GM19023 (cell line): ENCODE results near the gene NPC2.
"Not testable (repeated sequence)": the region's sequence is repeated elsewhere in the genome, so short reads cannot be mapped to it uniquely, and the experiment has no call there.

Source experiments
- ATAC-seq: cut with Tn5 transposase; IDR thresholded peaks from one replicate; pipeline ENCODE4 v1.9.1; 2021; ENCODE audit warnings: mild to moderate bottlenecking, moderate library complexity; ENCODE audit not compliant: unreplicated experiment

Gene NPC2

DNA sequence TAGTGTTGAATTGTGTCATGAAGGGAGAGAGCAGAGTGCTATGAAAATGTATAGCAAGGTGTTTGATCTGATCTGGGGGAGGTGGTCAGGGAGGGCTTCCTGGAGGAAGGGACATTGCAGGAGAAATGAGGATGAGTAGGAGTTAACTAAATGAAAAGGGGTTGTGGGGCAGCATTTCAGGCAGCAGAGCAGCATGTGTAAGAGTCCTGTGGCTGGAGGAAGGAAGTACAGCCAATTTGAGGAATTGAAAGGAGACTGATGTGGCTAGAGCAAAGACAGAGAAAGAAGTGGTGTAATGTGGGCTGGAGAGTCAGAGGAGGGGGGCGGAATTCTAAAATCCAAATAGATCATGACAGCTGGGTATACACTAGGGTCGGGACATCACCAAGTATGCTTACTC, 20.5 kb downstream of the NPC2 start:
- no peak for ATAC-seq

DNA sequence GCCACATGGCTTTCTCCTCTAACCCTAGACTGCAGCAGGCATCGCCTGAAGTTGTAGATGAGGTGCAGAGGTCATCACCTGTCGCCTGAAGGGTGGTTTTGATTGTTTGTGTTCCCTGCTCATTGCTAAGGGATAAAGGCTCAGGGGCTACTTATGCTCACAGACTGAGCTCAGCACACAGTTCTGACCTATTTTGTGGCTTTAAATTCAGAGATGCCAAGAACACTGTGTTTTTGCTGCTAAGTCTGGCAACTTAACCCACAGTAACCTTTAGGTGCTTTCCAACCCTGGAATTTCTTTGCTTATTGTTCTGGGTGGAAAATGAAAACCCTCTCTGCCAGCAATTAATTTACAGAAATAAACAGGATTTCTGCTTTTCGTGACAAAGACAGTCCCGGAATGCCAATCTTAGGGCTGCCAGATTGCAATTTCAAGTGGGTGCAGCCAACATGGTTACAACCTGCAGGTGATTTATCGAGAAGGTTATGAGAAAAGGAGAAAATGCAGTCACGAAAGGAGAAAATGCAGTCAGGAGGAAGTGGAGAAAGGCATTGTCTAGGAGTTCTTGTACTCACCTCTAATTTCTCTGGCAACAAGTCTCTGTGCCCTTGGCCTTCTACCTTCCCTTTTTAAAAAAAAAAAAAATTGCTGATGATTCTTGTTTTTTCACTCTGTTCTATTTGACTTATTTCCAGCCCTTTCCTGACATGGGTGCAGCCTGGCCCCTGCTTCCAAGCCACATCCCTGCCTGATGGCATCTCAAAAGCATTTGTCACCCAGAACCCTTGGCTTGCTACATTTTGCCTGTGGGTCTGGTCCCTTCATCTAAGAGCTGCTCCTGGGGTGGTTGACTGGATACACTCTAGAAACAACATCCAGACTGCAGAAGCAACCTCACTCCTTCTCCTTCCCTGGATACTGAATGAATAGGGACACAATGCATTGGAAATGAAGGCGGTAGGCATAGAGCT, 23.3 kb downstream of the NPC2 start:
- ATAC-seq = no peak

DNA sequence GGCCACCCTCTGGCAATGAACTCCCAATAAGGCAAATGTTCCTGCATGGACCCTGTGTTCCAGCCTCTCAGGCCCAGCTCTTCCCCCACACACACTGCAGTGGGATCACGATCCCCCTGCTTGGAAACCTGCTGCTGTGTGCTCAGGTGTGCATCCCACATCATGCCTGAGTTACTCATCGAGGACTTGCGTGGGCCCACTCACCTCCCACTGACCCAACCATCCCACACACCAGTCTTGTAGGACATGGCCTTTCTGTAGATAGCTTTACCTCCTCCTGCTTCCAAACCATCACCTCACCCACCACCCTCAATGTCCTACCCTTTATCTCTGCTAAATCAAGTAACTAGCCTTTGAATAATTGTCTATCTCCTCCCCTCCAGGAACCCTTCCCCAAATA, 24.6 kb downstream of the NPC2 start:
- no peak for ATAC-seq

DNA sequence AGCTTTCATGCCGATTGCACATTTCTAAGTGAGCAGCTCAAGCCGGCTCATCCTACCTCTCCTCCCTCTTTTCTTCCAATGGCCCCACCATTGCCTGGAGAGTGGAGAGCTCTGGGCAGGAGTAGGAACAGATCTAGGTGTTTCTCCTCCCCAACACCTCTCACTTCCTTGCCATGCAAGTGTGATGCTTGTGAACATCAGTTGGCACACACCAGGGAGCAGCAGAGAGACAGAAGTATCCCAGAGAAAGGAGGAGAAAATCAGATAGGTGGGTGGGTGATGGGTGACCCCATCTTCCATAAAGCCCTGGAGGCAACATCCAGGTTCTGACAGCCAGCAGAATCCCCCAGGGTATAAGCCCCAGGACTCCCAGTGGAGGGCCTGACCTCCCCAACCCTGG, 27.8 kb downstream of the NPC2 start:
- ATAC-seq = no peak

DNA sequence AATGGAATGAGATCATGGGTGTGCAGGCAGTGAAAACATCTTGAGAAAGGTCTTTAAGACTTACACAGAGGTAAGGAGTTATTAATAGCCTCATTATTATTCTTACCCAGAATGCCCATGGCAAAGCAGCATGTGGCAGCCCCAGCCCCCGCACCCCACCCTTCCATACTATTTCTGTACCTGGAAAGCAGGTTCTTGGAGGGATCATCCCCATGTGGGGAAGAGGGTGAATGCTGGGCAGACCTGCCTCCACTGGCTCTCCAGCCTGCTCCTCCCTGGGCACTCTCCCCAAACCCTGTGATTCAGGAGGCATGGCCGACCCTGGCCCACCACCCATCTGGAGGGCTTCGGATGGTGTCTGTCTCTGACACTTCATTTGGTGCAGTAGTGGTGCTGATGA, 28.3 kb downstream of the NPC2 start:
- ATAC-seq = no peak

DNA sequence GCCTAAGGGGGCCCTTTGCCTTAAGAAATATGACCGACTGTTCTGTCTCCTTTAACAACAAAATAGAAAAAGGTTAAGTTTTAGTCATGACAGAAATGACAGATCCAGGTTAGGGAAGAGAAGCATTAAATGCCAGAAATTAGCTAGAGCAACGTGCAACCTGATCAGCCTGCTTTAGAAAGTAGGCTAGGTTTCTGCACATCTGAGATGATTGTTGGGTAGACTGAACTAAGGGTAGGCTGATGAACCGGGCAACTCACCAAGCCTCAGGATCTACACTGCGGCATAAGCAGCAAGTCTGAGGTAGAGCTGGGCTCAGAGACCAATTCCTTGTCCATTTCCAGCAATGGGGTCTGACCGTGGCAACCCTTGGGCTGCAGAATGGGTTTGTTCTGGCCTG, 29.4 kb downstream of the NPC2 start:
- no peak for ATAC-seq

DNA sequence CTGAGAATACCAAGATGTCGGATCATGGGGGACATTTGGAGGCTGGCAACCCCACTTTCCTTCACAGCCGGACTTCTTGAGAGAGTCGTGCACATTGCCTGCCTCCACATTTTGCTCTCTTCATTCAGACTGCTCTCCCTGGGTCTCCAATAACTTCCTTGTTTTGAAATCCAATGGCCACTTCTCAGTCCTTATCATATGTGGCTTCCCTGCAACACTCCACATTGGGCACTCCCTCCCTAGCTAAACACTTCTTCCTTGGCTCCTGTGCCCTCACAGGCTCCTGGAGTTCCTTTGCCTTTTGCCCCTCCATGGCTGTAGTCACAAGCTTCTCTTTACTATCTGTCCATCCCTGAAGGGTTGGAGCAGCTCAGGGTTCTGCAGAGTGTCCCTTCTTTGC, 30.1 kb downstream of the NPC2 start:
- ATAC-seq = no peak

DNA sequence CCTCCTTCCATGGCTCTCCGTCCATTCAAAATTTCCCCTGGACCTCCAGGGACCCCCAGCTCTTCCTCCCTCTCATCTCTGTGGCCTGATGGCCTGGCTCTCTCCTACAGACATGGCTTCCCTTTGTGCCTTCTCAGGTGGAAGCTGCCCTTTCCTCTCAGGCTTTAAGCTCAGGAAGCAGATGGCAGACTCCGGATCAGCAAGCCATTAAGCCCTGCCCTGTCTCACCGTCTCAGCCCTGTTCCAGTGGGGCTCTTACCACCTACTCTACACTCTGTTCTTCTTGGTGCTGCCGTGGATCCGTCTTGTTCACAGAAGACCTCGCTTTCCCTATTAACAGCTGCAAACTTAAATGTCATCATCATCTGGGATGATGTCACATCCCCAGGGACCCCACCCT, 33.1 kb downstream of the NPC2 start:
- no peak for ATAC-seq

DNA sequence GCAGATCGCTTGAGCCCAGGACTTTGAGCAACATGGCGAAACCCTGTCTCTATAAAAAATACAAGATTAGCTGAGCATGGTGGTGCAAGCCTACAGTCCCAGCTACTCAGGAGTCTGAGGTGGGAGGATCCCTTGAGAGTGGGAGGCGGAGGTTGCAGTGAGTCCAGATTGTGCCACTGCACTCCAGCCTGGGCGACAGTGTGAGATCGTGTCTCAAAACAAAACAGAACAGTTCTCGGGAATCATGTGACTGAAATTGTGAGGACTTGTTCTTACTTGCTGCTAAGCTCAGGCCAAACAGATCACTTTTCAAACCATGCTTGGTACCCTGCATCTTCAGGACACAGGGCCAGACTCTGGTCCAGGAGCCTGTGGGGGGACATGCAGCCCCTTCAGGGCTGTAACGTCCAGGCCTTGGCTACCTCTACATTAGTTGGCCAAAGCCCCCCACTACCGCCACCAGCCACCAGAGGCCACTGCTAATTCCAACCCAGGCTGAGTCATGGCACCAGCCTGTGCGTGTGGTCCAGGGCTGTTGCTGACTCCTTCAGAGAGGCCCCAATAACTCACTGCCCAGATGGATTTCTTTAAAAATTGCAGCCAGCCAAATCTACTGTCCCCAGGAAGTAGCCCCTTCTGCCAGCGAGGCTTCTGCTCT, 33.7 kb downstream of the NPC2 start:
- no peak for ATAC-seq

DNA sequence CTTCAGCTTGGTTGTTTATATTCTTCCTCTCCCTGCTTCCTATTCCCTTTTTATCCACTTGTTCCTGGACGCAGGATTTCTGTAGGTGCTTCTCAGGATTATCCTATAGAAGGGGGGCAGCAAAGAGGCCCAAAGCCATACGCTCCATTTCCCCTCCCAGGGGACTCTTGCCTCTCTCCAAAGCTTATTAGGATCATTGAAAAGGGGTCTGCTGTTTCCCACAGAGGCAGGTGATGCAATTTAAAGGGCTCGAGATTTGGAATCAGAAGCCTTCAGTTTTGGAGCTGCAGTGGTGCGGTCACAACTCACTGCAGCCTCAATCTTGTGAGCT, 35.6 kb downstream of the NPC2 start:
- ATAC-seq = no peak

DNA sequence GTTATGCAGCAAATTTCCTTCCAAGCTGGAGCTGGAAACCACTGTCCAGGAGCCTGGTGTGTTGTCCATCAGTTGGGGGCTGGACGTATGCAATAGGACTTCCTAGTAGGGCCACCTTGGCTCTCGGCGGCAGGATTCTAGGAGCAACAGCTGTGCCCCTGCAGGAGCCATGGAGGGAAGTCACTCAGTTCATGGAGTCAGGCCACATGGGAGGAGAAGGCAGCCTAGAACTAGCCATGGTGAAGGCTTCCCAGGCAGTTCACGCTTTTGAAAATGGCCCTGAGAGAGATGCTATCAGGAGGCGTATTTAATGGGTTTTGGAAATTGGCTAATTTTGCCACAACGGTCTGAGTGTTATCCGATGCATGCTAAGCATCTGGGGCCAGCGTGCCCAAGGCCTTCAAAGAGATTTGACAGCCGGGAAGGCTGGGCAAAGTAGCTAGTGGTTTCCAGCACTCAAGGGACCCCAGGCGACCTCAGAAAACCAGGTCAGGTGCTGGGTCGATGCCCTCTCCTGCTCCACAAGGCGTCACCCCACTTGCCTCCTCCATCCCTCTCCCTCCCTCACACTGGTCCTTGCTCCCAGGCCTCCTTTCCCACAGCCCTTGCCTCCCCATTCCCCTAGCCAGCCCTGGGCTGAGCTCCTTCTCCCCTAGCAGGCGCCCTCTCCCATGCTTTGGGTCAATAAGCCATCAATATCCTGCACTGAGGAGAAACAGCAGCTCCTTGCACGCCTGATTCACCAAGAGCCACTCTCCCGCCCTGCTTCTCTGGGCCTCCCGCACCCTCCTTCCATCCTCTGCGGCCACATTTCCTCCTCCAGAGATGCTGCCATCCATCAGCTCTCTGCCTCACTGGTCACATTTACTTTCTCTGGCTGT, 36.2 kb downstream of the NPC2 start:
- no peak for ATAC-seq

DNA sequence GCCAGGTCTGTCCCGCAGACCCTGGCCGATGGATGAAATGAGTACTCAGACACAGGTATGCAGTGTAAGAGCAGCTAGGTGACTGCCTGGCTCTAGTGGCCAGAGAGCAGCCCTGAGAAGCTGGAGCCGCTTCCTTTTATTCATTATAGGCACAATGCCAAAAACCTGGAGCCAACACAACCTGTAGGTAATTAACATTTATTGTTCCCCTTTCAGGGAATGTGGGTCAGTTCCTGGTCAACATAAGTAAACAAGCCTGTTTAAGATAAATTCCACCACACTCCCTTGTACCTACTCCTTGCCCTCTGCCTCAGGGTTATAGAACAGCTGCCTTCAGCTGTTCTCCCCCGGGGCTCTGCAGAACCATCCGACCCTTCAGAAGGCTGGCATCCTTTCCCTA, 38.7 kb downstream of the NPC2 start:
- ATAC-seq = not testable (repeated sequence)

DNA sequence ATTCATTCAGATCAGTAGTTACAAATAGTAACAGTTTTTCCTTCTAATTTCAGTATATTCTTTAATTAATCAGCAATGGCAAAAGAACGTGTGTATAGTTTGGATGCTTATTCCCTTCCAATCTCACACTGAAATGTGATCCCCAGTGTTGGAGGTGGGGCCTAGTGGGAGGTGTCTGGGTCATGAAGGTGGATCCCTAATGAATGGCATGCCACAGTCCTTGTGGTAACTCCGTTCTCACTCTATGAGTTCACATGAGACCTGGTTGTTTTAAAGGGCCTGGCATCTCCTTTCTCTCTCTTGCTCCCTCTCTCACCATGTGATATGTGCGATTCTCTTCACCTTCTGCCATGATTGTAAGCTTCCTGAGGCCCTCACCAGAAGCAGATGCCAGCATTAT, 48.2 kb downstream of the NPC2 start:
- no peak for ATAC-seq

DNA sequence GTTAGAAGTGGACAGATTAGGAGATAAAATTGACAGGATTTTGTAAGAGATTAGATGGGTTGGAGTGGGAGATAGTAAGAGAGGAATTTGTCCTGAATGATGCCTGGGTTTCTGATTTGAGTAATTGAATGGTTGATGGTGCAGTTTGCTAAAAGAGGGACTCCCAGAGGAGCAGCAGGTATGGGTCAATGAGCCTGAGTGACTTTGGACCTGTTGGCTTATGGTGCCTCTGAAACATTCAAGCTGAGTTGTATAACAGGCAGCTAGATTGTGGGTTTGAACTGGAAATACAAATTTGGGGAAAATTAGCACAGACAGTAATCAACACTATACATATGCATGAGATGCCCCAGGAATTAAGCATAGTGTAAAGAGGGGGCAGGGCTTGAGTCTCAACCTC, 50.3 kb downstream of the NPC2 start:
- ATAC-seq = no peak

DNA sequence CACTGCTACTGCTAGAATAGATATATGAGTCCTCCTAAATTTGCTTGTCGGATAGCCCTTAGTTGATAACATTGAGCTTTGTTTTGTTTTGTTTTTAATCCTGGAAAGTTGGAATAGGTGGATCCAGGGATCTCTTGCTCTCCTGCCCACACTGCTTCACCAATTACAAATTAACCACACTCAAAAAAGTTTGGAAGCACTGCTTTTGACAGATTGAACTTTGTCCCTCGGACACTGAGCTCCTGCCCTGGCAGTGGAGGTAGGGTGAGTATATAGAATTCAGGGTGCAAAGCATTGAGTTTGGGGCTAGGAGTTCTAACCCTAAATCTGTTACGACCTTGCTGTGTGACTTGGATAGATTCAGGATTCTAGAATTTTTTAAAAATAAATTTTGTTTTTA, 52.0 kb downstream of the NPC2 start:
- ATAC-seq = no peak

DNA sequence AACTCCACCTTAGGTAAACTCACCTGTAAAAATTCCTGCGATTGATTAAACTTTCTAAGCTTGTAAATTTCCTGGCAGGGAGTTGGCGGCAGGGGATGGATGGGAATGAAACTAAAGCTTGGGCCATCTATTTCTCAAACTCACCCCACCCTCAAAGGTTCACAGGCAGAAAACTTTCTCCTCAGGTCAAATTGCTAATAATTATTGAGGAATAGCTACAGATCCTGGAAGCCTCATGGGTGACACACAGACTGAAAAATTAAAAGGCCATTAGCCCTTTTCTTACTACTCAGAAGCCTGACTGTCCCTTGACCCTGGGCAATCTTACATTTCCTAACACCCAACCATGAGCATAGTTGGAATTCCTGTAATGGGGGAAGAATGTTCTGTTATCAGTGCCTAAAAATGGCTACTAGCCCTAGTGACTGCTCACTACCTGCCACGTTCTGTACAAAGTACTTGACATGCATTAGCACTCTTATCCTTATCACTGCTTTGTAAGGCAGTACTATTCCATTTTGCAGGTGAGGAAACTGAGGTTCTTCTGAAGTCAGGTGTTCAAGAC, 54.7 kb downstream of the NPC2 start:
- ATAC-seq = no peak

DNA sequence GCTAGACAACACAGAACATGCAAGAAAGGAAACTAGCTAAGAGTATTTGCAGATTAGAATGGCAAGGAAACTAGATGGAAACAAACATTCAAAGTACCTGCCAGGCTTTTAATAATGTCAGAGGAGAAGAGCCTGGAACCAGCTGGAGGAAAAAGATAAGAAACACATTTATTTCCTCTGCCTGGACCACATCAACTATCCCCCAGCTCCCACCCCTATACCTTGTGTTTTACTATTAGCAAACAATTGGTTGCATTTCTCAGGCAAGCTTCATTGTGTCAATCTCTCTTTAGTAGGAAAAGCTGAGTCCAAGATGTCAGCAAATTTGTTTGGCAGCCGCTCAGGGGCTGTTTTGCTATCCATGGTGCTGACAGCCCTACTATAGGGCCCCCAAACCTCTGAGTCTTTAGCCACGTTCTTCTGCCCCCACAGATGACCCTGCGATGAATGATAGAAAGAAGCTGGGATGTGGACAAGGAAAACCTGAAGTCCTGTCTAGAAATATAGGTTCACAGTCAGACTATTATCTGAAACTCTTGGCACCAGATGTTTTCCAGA, 55.5 kb downstream of the NPC2 start:
- no peak for ATAC-seq

DNA sequence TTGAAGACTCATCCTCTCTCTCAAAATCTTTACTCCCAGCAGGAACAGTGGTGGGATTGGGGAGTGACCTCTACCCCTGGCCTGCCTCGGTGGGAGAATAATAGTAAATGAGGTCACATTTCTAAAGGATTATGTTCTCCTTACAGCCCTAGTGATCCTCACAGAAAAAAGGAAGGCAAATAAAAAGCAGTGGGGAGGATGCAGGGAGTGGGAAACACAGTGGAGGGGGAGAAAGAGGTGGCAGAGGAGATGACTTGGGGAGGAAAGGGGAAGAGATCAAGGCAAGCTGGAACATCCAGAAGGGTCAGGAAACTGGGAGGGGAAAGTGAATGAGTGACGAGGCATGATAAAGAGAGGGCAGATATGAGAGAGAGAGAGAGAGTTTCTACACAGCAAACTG, 58.8 kb downstream of the NPC2 start:
- no peak for ATAC-seq

DNA sequence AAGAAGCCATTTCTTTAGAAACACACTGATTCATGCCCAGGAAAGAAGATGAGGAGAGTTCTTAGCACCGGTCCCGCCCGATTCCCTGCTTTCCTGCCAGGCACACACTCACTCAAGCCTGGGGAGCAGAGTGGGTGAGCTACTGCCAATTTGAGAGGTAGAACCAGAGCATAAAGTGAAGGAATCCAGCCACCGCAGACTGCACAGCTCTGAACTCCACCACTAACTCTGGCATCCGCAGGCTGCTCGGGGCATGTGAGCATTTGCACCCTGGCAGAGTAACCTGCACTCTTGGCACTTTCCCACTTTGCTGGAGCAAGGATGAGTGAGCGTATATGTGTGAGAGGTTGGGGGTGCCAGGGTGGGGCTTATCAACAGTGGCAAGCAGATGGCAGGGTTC, 63.1 kb downstream of the NPC2 start:
- no peak for ATAC-seq
